K562 (cell line): Measurements from ENCODE around the gene UFSP1. TPM values are rescaled to one million over a fixed set of nuclear protein-coding genes. Genes with fewer than 3 reads are reported as not detected.

Experiments used
- ASH1L ChIP-seq: fragments of 450-650 bp; IDR thresholded peaks from 2 replicates; pipeline ENCODE4 v1.6.1; 2018; ENCODE audit warnings: borderline replicate concordance, mild to moderate bottlenecking, low read depth; ENCODE audit not compliant: partially characterized antibody
- BCL6 ChIP-seq: fragments of 250-450 bp; sonication (Bioruptor Pico); IDR thresholded peaks from 2 replicates; pipeline ENCODE4 v1.4.0; 2020
- ILF3 ChIP-seq: fragments of 450-650 bp; IDR thresholded peaks from 2 replicates; pipeline ENCODE4 v1.6.1; 2018; ENCODE audit warnings: antibody characterized with exemption, mild to moderate bottlenecking, moderate library complexity, borderline replicate concordance
- MED1 ChIP-seq: sonication (generic); formaldehyde crosslinking; IDR thresholded peaks from 2 replicates; pipeline ENCODE4 v1.8.1; 2023; ENCODE audit warnings: missing genetic modification reagents, borderline replicate concordance
- MTA2 ChIP-seq: fragments of 450-650 bp; IDR thresholded peaks from 2 replicates; pipeline ENCODE4 v1.6.1; 2016; ENCODE audit warnings: low read depth
- NCOA4 ChIP-seq: fragments of 450-650 bp; IDR thresholded peaks from 2 replicates; pipeline ENCODE4 v1.6.1; 2018; ENCODE audit warnings: mild to moderate bottlenecking; ENCODE audit not compliant: partially characterized antibody
- NR3C1 ChIP-seq: sonication (generic); formaldehyde crosslinking; IDR thresholded peaks from 2 replicates; pipeline ENCODE4 v1.8.1; 2022; ENCODE audit warnings: missing genetic modification reagents
- RHOXF2B ChIP-seq: fragments of 250-450 bp; sonication (Bioruptor Pico); conservative IDR thresholded peaks from 2 replicates; pipeline ENCODE4 v1.5.1; 2021
- TOE1 ChIP-seq, 2 experiments: fragments of 450-650 bp in 1 of 2; sonication (generic) in 1 of 2; formaldehyde crosslinking in 1 of 2; IDR thresholded peaks; 2 replicates each; pipeline versions ENCODE4 v1.7.1 to v1.8.0; 2016 to 2022; ENCODE audit warnings: borderline replicate concordance in 2 of 2, mild to moderate bottlenecking in 2 of 2, antibody characterized with exemption in 1 of 2, inconsistent platforms in 1 of 2, low read depth in 1 of 2, missing genetic modification reagents in 1 of 2, moderate library complexity in 1 of 2
- TRIM24 ChIP-seq, 2 experiments: fragments of 450-650 bp; IDR thresholded peaks; 2 replicates each; pipeline ENCODE4 v1.6.1; 2016
- ZNF282 ChIP-seq: sonication (generic); formaldehyde crosslinking; IDR thresholded peaks from 2 replicates; pipeline ENCODE4 v1.8.1; 2023; ENCODE audit warnings: missing genetic modification reagents
- ZNF444 ChIP-seq: fragments of 250-450 bp; sonication (Bioruptor Pico); IDR thresholded peaks from 2 replicates; pipeline ENCODE4 v1.4.0; 2020; ENCODE audit warnings: mild to moderate bottlenecking, moderate library complexity
- ZNF583 ChIP-seq: fragments of 250-450 bp; sonication (Bioruptor Pico); IDR thresholded peaks from 2 replicates; pipeline ENCODE4 v1.4.0; 2020
- polyA plus RNA-seq, 8 experiments: library from polyadenylated mRNA; depleted of rRNA in 4 of 8; stranded (reverse) in 5 of 8; unstranded in 3 of 8; fragments of >200 nt; fragmentation: Nextera tagmentation in 2 of 8; fragmentation: Illumina TruSeq in 1 of 8; extraction: Ambion mirVana in 2 of 8; extraction: Trizol in 1 of 8; gene quantifications; 2 replicates each; pipeline versions ENCODE4 v1.2.1 to v1.2.3, GENCODE V29; 2011 to 2014; ENCODE audit warnings: inconsistent platforms in 1 of 8, missing spikeins in 1 of 8
- total RNA-seq, 7 experiments: library from RNA; depleted of rRNA in 6 of 7; stranded (reverse); fragments of >200 nt in 6 of 7; fragmentation: Illumina TruSeq in 2 of 7; extraction: Trizol in 2 of 7; gene quantifications; 2 replicates each; pipeline versions ENCODE4 v1.2.1 to v1.2.3, GENCODE V29; 2011 to 2021; ENCODE audit warnings: low replicate concordance in 1 of 7
- TF ChIP-seq, protein P1 (sequence below): fragments of 450-650 bp; IDR thresholded peaks from 2 replicates; pipeline ENCODE4 v1.6.1; 2016; ENCODE audit warnings: mild to moderate bottlenecking, moderate library complexity
- TF ChIP-seq, protein P2 (sequence below): IDR thresholded peaks from 2 replicates; pipeline ENCODE4 v1.6.1; 2011; ENCODE audit not compliant: insufficient read length; ENCODE audit errors: extremely low read depth
- TF ChIP-seq, protein P3 (sequence below): sonication (generic); formaldehyde crosslinking; IDR thresholded peaks from 2 replicates; pipeline ENCODE4 v1.8.0; 2022; ENCODE audit warnings: mild to moderate bottlenecking, missing genetic modification reagents

UFSP1 gene
- total and polyA plus RNA-seq, 9 of the 15 experiments (the other 6 are each of a cell fraction or from before 2014, with no cell fraction given): 0.50 to 18.8 (median 2.1) TPM

DNA sequence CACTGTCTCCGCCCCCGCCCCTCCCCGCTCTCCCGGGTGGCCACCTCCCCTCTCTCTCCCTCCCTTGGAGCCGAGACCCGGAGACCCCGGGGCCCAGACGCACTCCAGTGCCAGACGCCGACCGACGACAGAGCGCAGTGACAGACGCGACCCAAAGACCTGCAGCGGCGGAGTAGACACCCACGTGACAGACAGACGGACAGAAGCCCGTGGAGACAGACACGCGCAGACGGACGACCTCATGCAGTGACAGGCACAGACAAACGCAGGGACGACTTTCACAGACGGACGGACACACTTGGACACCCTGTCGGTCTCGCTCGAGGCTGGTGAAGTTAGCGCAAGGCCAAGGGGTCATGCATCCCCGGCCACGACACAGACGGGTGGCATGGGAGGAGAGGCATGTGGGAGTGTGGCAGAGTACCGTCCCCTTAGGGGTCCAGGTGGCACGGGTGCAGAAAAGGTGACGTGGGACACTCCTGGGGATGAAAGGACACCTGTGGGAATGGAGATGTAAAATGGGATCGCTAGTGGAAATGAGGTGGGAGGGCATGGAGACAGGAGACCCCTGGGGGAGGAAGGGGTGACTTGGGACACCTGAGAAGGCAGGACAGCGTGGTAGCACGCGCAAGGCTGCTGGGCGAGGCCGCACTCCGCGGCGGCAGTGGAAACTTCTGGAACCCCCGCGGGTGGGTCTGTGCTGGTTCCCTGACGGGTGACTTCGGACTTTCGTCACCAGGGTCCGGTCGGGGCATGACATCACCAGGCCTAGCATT, 6.6 kb upstream of the UFSP1 start (continued):
- TF ChIP-seq, protein P1, sequence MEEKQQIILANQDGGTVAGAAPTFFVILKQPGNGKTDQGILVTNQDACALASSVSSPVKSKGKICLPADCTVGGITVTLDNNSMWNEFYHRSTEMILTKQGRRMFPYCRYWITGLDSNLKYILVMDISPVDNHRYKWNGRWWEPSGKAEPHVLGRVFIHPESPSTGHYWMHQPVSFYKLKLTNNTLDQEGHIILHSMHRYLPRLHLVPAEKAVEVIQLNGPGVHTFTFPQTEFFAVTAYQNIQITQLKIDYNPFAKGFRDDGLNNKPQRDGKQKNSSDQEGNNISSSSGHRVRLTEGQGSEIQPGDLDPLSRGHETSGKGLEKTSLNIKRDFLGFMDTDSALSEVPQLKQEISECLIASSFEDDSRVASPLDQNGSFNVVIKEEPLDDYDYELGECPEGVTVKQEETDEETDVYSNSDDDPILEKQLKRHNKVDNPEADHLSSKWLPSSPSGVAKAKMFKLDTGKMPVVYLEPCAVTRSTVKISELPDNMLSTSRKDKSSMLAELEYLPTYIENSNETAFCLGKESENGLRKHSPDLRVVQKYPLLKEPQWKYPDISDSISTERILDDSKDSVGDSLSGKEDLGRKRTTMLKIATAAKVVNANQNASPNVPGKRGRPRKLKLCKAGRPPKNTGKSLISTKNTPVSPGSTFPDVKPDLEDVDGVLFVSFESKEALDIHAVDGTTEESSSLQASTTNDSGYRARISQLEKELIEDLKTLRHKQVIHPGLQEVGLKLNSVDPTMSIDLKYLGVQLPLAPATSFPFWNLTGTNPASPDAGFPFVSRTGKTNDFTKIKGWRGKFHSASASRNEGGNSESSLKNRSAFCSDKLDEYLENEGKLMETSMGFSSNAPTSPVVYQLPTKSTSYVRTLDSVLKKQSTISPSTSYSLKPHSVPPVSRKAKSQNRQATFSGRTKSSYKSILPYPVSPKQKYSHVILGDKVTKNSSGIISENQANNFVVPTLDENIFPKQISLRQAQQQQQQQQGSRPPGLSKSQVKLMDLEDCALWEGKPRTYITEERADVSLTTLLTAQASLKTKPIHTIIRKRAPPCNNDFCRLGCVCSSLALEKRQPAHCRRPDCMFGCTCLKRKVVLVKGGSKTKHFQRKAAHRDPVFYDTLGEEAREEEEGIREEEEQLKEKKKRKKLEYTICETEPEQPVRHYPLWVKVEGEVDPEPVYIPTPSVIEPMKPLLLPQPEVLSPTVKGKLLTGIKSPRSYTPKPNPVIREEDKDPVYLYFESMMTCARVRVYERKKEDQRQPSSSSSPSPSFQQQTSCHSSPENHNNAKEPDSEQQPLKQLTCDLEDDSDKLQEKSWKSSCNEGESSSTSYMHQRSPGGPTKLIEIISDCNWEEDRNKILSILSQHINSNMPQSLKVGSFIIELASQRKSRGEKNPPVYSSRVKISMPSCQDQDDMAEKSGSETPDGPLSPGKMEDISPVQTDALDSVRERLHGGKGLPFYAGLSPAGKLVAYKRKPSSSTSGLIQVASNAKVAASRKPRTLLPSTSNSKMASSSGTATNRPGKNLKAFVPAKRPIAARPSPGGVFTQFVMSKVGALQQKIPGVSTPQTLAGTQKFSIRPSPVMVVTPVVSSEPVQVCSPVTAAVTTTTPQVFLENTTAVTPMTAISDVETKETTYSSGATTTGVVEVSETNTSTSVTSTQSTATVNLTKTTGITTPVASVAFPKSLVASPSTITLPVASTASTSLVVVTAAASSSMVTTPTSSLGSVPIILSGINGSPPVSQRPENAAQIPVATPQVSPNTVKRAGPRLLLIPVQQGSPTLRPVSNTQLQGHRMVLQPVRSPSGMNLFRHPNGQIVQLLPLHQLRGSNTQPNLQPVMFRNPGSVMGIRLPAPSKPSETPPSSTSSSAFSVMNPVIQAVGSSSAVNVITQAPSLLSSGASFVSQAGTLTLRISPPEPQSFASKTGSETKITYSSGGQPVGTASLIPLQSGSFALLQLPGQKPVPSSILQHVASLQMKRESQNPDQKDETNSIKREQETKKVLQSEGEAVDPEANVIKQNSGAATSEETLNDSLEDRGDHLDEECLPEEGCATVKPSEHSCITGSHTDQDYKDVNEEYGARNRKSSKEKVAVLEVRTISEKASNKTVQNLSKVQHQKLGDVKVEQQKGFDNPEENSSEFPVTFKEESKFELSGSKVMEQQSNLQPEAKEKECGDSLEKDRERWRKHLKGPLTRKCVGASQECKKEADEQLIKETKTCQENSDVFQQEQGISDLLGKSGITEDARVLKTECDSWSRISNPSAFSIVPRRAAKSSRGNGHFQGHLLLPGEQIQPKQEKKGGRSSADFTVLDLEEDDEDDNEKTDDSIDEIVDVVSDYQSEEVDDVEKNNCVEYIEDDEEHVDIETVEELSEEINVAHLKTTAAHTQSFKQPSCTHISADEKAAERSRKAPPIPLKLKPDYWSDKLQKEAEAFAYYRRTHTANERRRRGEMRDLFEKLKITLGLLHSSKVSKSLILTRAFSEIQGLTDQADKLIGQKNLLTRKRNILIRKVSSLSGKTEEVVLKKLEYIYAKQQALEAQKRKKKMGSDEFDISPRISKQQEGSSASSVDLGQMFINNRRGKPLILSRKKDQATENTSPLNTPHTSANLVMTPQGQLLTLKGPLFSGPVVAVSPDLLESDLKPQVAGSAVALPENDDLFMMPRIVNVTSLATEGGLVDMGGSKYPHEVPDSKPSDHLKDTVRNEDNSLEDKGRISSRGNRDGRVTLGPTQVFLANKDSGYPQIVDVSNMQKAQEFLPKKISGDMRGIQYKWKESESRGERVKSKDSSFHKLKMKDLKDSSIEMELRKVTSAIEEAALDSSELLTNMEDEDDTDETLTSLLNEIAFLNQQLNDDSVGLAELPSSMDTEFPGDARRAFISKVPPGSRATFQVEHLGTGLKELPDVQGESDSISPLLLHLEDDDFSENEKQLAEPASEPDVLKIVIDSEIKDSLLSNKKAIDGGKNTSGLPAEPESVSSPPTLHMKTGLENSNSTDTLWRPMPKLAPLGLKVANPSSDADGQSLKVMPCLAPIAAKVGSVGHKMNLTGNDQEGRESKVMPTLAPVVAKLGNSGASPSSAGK: peak; percentile 91
- TF ChIP-seq, protein P2, sequence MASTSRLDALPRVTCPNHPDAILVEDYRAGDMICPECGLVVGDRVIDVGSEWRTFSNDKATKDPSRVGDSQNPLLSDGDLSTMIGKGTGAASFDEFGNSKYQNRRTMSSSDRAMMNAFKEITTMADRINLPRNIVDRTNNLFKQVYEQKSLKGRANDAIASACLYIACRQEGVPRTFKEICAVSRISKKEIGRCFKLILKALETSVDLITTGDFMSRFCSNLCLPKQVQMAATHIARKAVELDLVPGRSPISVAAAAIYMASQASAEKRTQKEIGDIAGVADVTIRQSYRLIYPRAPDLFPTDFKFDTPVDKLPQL: no peak
- TF ChIP-seq NR3C1 (no peak), BCL6 (CRISPR knock-in tag) (no peak), NCOA4 (no peak), MTA2 (no peak), TOE1 (IDR thresholded peaks at IDR 0.05; ENCODE audit: borderline replicate concordance) (peak; percentile 86), TOE1 (CRISPR knock-in tag; IDR thresholded peaks at IDR 0.05; ENCODE audit: borderline replicate concordance, low read depth) (no peak), ZNF583 (no peak), MED1 (no peak), ZNF282 (CRISPR knock-in tag) (no peak), ASH1L (no peak), TRIM24 (IDR thresholded peaks at IDR 0.05) (peak in 1 of 2 experiments; percentile 76; a peak in 1 of 4 replicates), ILF3 (no peak), ZNF444 (CRISPR knock-in tag) (no peak), RHOXF2B (CRISPR knock-in tag) (no peak)
- TF ChIP-seq, protein P3, sequence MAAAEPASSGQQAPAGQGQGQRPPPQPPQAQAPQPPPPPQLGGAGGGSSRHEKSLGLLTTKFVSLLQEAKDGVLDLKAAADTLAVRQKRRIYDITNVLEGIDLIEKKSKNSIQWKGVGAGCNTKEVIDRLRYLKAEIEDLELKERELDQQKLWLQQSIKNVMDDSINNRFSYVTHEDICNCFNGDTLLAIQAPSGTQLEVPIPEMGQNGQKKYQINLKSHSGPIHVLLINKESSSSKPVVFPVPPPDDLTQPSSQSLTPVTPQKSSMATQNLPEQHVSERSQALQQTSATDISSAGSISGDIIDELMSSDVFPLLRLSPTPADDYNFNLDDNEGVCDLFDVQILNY: no peak
